DOHH2 (cell line): ENCODE results near the gene RCOR1.

Experiments used
- EZH2phosphoT487 ChIP-seq: fragments of 200-600 bp; sonication (generic); IDR thresholded peaks from 2 replicates; pipeline ENCODE4 v1.6.1; 2017; ENCODE audit warnings: borderline replicate concordance, mild to moderate bottlenecking, antibody characterized with exemption, low read length, moderate library complexity, mixed read lengths
- TF ChIP-seq, protein P1 (sequence below): fragments of 200-600 bp; sonication (generic); IDR thresholded peaks from one replicate; pipeline ENCODE4 v1.5.1; 2014; ENCODE audit warnings: antibody characterized with exemption, mild to moderate bottlenecking, low read depth, low read length; ENCODE audit not compliant: poor library complexity, severe bottlenecking

DNA sequence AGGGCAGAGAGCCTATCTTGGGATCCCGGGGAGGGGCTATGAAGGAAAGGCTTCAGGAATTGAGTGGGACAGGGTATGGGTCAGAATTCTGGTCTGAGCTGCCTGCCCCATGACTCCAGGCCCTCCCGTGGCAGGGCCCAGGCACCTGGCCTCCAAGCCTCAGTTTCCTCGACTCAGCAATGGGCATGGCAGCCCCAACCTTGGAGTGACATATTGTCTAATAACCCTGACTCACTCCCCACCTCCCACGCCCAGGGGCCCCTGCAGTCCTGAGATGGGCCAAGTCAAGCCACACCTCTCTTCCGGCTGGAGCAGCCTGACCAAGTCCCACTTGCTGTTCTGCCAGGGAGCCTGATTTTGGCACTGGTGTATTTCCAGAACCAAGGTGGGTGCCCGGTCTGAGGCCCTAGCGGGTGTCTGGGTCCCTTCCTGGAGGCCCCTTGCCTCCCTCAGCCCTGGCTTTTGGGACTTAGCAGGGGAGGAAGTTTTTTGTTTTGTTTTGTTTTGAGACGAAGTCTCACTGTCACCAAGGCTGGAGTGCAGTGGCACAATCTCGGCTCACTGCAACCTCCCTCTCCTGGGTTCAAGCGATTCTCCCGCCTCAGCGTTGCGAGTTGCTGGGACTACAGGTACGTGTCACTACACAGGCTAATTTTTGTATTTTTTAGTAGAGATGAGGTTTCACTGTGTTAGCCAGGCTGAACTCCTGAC lies 40.3 kb upstream of the RCOR1 start:
- TF ChIP-seq, protein P1, sequence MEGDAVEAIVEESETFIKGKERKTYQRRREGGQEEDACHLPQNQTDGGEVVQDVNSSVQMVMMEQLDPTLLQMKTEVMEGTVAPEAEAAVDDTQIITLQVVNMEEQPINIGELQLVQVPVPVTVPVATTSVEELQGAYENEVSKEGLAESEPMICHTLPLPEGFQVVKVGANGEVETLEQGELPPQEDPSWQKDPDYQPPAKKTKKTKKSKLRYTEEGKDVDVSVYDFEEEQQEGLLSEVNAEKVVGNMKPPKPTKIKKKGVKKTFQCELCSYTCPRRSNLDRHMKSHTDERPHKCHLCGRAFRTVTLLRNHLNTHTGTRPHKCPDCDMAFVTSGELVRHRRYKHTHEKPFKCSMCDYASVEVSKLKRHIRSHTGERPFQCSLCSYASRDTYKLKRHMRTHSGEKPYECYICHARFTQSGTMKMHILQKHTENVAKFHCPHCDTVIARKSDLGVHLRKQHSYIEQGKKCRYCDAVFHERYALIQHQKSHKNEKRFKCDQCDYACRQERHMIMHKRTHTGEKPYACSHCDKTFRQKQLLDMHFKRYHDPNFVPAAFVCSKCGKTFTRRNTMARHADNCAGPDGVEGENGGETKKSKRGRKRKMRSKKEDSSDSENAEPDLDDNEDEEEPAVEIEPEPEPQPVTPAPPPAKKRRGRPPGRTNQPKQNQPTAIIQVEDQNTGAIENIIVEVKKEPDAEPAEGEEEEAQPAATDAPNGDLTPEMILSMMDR = no peak
- no peak for TF ChIP-seq EZH2phosphoT487
